ENCODE measurements around the gene SLC10A3. TPM values are rescaled to one million over a fixed set of nuclear protein-coding genes. Genes with fewer than 3 reads are reported as not detected.

Gene SLC10A3
- total and polyA plus RNA-seq, 10 of the 15 experiments (the other 5 are each of a cell fraction or from before 2014, with no cell fraction given): 1.7 to 23.5 (median 11.0) TPM

- TF ChIP-seq NFXL1 (IDR thresholded peaks at IDR 0.05; ENCODE audit: borderline replicate concordance) (no peak), ZBTB40 (IDR thresholded peaks at IDR 0.05; ENCODE audit: borderline replicate concordance) (no peak), GABPA (IDR thresholded peaks at IDR 0.05; ENCODE audit: low read depth) (no peak), RB1 (IDR thresholded peaks at IDR 0.05; ENCODE audit: borderline replicate concordance) (peak; percentile 99), NFYA (IDR thresholded peaks at IDR 0.05; ENCODE audit: borderline replicate concordance, low read depth, low read length) (no peak), TCF12 (IDR thresholded peaks at IDR 0.05; ENCODE audit: low read depth, low read length) (0 out of 2 replicates have a peak, but pooled peaks have one; percentile 26), YY1 (IDR thresholded peaks at IDR 0.05; ENCODE audit: low read depth, low read length) (peak; percentile 14; the same call in 1 of the 2 replicates), LARP7 (IDR thresholded peaks at IDR 0.05) (no peak; the same call in none of the 2 replicates), PAX8 (IDR thresholded peaks at IDR 0.05) (no peak), MYB (IDR thresholded peaks at IDR 0.05; ENCODE audit: borderline replicate concordance, low read depth, low read length) (no peak), USF2 (IDR thresholded peaks at IDR 0.05; ENCODE audit: borderline replicate concordance, low read depth, low read length) (no peak), PAX5 (IDR thresholded peaks at IDR 0.05; ENCODE audit: borderline replicate concordance, low read depth, low read length) (peak; percentile 57; the same call in 1 of the 2 replicates), USF1 (IDR thresholded peaks at IDR 0.05; ENCODE audit: borderline replicate concordance, extremely low read length, insufficient read depth, low read depth, low read length) (peak; percentile 26), SKIL (IDR thresholded peaks at IDR 0.05; ENCODE audit: low read depth, poor library complexity, severe bottlenecking) (no peak), TCF3 (IDR thresholded peaks at IDR 0.05; ENCODE audit: borderline replicate concordance, insufficient read depth, low read depth, low read length) (no peak), NR2F1 (conservative IDR thresholded peaks at IDR 0.05) (peak; percentile 23; the same call in 1 of the 2 replicates), CBX3 (IDR thresholded peaks at IDR 0.05; ENCODE audit: borderline replicate concordance, low read depth) (no peak)
Measured at GRCh38 chrX:154478728-154479622, 11.5 kb downstream of the SLC10A3 start, which contains the start of gene LAGE3 (continued).

Measured in GM12878 (cell line).